ENCODE measurements around the gene CD58. TPM values are rescaled to one million over a fixed set of nuclear protein-coding genes. Genes with fewer than 3 reads are reported as not detected.
"Not testable (repeated sequence)": the region's sequence is repeated elsewhere in the genome, so short reads cannot be mapped to it uniquely, and the experiment has no call there.

Gene CD58, protein sequence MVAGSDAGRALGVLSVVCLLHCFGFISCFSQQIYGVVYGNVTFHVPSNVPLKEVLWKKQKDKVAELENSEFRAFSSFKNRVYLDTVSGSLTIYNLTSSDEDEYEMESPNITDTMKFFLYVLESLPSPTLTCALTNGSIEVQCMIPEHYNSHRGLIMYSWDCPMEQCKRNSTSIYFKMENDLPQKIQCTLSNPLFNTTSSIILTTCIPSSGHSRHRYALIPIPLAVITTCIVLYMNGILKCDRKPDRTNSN
- 10 to 100 TPM; 20.3 to 23.4 (median 21.7) TPM for total RNA-seq

DNA sequence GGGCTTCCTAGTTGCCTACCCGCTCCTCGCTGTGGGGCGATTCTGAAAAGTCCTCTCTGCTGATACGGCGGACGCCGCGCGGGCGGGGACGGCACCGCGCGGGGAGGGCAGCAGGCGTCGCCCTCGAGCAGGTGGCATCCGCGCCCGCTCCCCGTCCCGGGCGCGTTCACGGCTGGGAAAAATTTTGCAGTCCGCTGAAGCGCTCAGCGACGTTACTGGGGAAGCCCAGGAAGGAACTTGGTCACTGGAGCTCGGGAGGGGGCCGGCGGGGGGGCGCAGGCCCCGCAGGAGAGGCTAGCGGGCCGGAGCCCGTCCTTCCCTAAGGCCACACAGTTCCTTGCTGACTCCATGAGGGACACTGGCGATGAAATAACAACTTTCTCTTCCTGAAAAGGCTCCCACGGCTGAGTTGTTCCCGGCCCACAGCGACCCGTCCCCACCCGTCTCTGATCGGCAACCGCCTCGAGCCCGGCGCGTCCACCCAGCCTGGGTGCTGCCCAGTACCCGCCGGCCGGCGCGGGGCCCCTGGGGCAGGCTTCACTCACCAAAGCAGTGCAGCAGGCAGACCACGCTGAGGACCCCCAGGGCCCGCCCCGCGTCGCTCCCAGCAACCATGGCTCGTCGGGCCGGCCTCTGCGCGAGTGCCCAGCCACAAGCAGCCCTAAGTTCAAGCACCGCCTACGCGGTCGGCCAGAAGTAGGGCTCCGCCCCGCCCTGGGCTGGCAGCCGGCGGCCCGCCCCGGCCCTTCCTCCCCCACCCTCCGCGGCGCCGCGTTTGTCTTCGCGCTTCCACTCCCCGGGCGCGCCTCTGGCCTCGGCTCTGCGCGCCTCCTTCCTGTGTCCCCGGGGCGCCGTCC is at the start of gene CD58:
Gene CD58 (minus strand): TSS at position 669 of the 857 bp plus-strand sequence. CDS start 54 bp downstream, at position 615.
- intact Hi-C loops (cut with DNase I): loop anchor here (5.0 to 10.0 kb wide), 3 partner anchors 97 to 554 kb away; partner anchors contain the start of genes IGSF3 and TRIM45
- WGBS: 2% methylated on average over 18 of the region's 90 CpGs
- H3K27me3 ChIP-seq: no peaks in the 10 kb centered on the region
- H3K27ac ChIP-seq (replicated peaks in 1 of 4): peak within 1 kb of the TSS; percentile 97 to 99 (median 98)
- H3K36me3 ChIP-seq: no peaks in the 10 kb centered on the region
- DNase-seq (ENCODE audit: extremely low spot score): peak; percentile 97
- H3K4me1 ChIP-seq: peaks cover 19 to 43% (median 30%) of the 10 kb centered on the region in 4 donors
- TF ChIP-seq POLR2A (IDR thresholded peaks at IDR 0.05; ENCODE audit: low read depth): peak; percentile 50
- TF ChIP-seq, protein P1, sequence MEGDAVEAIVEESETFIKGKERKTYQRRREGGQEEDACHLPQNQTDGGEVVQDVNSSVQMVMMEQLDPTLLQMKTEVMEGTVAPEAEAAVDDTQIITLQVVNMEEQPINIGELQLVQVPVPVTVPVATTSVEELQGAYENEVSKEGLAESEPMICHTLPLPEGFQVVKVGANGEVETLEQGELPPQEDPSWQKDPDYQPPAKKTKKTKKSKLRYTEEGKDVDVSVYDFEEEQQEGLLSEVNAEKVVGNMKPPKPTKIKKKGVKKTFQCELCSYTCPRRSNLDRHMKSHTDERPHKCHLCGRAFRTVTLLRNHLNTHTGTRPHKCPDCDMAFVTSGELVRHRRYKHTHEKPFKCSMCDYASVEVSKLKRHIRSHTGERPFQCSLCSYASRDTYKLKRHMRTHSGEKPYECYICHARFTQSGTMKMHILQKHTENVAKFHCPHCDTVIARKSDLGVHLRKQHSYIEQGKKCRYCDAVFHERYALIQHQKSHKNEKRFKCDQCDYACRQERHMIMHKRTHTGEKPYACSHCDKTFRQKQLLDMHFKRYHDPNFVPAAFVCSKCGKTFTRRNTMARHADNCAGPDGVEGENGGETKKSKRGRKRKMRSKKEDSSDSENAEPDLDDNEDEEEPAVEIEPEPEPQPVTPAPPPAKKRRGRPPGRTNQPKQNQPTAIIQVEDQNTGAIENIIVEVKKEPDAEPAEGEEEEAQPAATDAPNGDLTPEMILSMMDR (IDR thresholded peaks at IDR 0.05): peak; percentile 58 to 81 (median 64)
- no peak for TF ChIP-seq EP300 (IDR thresholded peaks at IDR 0.05)
- TF ChIP-seq POLR2AphosphoS5 (IDR thresholded peaks at IDR 0.05): peak; percentile 79 to 89
- H3K9me3 ChIP-seq: no peaks in the 10 kb centered on the region
- H3K4me3 ChIP-seq: peak within 1 kb of the TSS; percentile 80 to 95 (median 88)

DNA sequence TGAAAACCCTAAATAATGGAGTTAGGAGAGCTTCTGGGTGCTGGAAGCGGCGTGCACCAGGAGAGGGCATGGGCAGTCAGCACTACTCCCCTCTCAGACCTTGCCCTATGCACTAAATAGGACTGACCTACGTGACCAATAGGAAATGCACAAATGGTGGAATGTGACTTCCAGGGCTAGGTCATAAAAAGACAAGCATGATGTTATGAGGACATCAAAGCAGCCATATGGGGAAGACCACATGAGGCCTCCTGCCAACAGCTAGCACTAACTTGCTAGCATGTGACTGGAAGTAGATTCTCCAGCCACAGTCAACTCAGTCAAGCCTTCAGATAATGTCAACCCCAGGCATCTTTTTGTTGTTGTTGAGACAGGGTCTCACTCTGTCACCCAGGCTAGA is 49.6 kb upstream of the CD58 start:
- H3K4me1 ChIP-seq; H3K27me3 ChIP-seq; DNase-seq (ENCODE audit: extremely low spot score); H3K27ac ChIP-seq (replicated peaks in 1 of 4); intact Hi-C loops (cut with DNase I); H3K9me3 ChIP-seq; H3K4me3 ChIP-seq; H3K36me3 ChIP-seq: not testable (repeated sequence)
- WGBS: no CpG with 5 or more reads among the region's 3 CpGs

DNA sequence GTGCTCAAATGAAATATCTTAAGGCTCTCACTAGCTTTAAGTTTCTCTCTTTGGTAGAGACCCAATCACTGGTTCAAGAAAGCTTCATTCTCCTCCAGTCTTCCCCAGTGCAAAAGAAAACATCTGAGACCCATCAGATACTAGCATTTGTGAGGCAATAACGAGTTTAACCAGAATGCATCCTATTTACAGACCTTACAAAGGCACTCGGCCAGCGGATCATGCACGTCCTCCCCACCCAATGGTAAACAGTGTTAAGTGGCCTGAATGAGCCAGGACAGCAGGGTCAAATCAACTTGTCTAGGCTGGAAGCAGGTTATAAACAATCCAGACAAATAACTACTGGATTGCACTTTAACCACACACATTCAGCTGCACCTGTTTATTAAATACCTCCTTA is 48.3 kb upstream of the CD58 start:
- H3K27ac ChIP-seq (replicated peaks in 1 of 4); H3K27me3 ChIP-seq; DNase-seq (ENCODE audit: extremely low spot score); H3K4me1 ChIP-seq; H3K4me3 ChIP-seq; intact Hi-C loops (cut with DNase I); H3K9me3 ChIP-seq; H3K36me3 ChIP-seq: not testable (repeated sequence)
- WGBS: 43% methylated on average over 4 of the region's 4 CpGs

DNA sequence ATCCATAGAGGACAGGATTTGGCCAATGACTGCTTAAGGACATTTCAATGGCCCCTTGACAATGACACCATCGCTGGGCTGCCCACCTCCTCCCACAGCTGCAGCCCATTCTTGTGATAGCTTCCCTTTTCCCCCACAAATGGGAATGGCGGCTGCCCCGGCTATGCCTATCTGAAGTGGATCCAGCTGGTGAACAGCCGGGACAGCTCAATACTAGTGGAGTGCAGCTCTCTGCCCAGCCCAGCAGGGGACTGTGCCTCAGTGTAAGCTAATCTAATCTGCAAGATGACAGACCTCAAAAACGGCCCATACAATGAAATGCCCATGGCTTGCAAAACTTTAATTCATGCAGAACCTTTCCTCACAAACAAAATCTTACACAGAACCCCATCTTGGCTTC is 47.0 kb upstream of the CD58 start:
- H3K4me1 ChIP-seq; H3K9me3 ChIP-seq; H3K36me3 ChIP-seq; H3K4me3 ChIP-seq; H3K27me3 ChIP-seq; H3K27ac ChIP-seq (replicated peaks in 1 of 4); DNase-seq (ENCODE audit: extremely low spot score); intact Hi-C loops (cut with DNase I): not testable (repeated sequence)
- WGBS: 86% methylated on average over 4 of the region's 5 CpGs

DNA sequence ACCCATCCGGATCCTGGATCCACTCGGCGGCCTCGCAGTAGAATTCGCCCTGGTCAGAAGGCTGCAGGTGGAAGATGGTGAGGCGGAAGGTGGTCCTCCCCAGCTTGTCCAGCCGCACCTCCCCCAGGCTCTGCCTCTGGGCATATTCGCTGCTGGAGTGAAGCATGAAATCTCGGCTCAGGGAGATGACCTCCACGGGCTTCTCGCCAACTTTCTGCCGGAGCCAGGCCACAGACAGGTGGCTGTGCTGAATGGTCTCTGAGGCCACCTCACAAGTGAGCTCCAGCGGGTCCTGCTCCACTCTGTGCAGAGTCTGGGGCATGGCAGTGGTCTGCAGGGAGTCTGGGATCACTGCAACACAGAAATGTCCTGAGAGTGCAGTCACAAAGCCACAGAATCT is 43.0 kb upstream of the CD58 start:
- H3K4me1 ChIP-seq; DNase-seq (ENCODE audit: extremely low spot score); intact Hi-C loops (cut with DNase I): not testable (repeated sequence)

DNA sequence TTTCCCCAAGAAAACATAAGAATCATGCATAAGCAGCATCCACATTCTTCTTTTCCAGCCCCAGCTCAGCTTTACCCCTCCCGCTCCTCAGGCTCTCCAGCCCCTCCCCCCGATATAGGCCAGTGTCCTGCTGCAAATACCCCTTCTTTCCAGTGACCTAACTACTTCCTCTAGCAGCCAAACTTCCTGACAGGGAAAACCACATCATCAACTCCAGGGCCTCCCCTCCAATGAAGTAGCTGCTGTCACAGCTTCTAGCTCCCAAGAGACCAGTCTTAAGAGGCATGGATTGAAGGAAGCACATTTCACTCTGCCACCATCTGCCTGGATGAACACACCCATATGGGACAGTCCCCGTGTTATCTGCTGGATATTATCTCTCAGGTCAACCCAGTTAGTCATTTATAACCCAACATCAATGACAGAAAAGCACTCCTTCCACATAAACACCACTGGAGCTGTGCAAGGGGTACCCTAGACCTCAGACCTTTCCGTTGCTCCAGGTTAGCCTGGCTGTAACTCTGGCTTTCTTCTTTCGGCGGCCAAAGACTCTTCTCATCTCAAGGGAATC is 39.1 kb upstream of the CD58 start:
- H3K36me3 ChIP-seq; H3K4me3 ChIP-seq; H3K4me1 ChIP-seq; H3K27me3 ChIP-seq; intact Hi-C loops (cut with DNase I); H3K9me3 ChIP-seq; H3K27ac ChIP-seq (replicated peaks in 1 of 4); DNase-seq (ENCODE audit: extremely low spot score): not testable (repeated sequence)
- WGBS: 90% methylated on average over 6 of the region's 6 CpGs

More for the DNA sequence above, 43.0 kb upstream of the CD58 start:
- H3K4me3 ChIP-seq; H3K27ac ChIP-seq (replicated peaks in 1 of 4); H3K9me3 ChIP-seq; H3K36me3 ChIP-seq; H3K27me3 ChIP-seq: not testable (repeated sequence)
- 88% methylated on average over 12 of the region's 13 CpGs for WGBS

DNA sequence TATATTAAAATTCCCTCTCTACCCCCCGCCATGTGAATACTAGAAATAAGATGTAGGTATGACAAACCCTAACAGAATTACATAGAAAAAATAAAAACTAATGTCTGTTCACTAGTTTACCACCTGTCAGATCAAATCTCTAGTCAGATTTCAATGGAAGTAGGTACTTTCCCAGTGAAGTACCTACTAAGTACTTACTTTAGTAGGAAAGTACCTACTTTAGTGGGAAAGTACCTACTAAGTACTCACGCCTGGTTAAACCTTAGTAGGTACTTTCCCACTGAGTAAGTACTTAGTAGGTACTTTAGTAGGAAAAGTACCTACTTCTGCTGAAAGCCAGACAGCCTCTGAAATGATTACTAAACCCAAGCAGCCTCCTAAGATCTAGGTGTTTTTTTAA is 38.0 kb upstream of the CD58 start:
- H3K27me3 ChIP-seq; H3K9me3 ChIP-seq; intact Hi-C loops (cut with DNase I); H3K4me1 ChIP-seq; DNase-seq (ENCODE audit: extremely low spot score); H3K27ac ChIP-seq (replicated peaks in 1 of 4); H3K4me3 ChIP-seq; H3K36me3 ChIP-seq: not testable (repeated sequence)
- WGBS: 91% methylated on average over 2 of the region's 2 CpGs

DNA sequence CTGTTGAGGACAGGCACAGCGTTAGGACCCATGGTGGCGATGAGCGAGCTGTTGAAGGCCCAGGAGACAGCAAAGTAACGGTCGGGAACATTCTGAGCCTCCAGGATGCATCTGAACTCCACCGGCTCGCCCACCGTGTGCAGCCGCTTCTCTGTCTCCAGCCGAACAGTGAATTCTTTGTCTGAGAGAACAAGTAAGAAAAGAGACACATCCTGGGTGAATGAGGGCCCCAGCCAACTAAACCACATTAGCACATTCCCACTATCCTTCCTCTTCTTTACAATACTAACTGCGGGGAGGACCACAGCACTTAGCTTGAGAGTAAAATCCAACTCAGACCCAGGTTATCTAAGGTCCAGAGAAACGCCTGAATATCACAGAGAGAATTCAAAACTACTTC is 37.3 kb upstream of the CD58 start:
- H3K27ac ChIP-seq (replicated peaks in 1 of 4); intact Hi-C loops (cut with DNase I): not testable (repeated sequence)
- WGBS: 93% methylated on average over 8 of the region's 12 CpGs

DNA sequence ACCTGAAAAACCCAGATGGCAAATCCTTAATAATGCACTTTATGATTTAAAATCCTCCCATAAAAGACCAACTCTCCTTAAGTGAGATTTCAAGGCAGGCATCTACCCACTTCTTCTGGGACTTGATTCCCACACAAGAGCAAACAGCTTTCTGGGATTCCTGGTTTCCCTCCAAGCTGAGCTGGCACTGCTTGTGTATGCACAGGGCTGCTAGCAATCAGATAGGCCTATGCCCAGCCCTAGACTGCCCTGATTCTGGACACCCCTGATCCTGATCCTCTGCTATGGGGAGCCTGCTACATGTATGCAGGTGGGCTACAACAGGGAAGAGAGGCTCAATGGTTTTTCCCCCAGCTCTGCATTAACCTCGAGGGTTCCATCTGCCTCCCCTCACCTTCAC is 36.6 kb upstream of the CD58 start:
- H3K27ac ChIP-seq (replicated peaks in 1 of 4); intact Hi-C loops (cut with DNase I); H3K9me3 ChIP-seq; H3K4me3 ChIP-seq; H3K36me3 ChIP-seq; DNase-seq (ENCODE audit: extremely low spot score); H3K27me3 ChIP-seq; H3K4me1 ChIP-seq: not testable (repeated sequence)
- 93% methylated on average over 1 of the region's 1 CpG for WGBS

More for the DNA sequence above, 37.3 kb upstream of the CD58 start:
- H3K9me3 ChIP-seq; H3K4me3 ChIP-seq; H3K27me3 ChIP-seq; H3K36me3 ChIP-seq; DNase-seq (ENCODE audit: extremely low spot score); H3K4me1 ChIP-seq: not testable (repeated sequence)

DNA sequence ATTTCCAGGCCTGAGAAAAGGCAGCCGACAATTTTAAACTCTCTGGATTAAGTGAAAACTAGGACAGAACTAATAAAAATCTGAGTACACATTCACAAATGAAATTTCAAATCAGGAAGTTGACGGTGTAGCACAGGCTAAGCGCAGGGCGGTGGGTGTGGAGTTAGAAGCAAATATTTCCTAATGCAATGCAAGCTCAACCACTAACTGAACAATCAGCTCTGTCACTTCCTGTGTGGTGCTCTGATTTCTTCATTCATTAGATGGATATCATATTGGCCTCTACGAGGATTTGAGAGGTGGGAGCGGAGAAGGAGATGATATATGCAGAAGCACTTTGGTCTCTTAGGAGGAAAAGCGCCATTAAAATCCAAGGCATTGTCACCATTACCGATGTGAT is 35.2 kb upstream of the CD58 start:
- H3K4me1 ChIP-seq; H3K4me3 ChIP-seq; DNase-seq (ENCODE audit: extremely low spot score); H3K36me3 ChIP-seq; H3K27me3 ChIP-seq; H3K27ac ChIP-seq (replicated peaks in 1 of 4); intact Hi-C loops (cut with DNase I); H3K9me3 ChIP-seq: not testable (repeated sequence)
- 69% methylated on average over 8 of the region's 8 CpGs for WGBS
